ENCODE data around the gene DNAH17. TPM values are rescaled to one million over a fixed set of nuclear protein-coding genes. Genes with fewer than 3 reads are reported as not detected.
A peak's percentile ranks its signal among the peaks of the same experiment; 100 is the strongest.

Gene DNAH17
- total RNA-seq, 1 donor from 2014 or later: not detected

GRCh38 chr17:78378225-78379130, 198.7 kb downstream of the DNAH17 start, which contains the start of gene PGS1:
Gene PGS1, plus strand, starts transcription at chr17:78378649. Its CDS starts 17 bp downstream, at chr17:78378666.
- peak; percentile 91 for DNase-seq
- ATAC-seq: peak; percentile 91
- intact Hi-C loops (cut with micrococcal nuclease): no loop called here

- ATAC-seq (peak; percentile 7), DNase-seq (no peak)
- intact Hi-C loops (cut with micrococcal nuclease): no loop called here
These were observed 199.4 kb downstream of the DNAH17 start for GRCh38 chr17:78377858-78378224.

GRCh38 chr17:78376161-78376560, 201.0 kb downstream of the DNAH17 start:
- intact Hi-C loops (cut with micrococcal nuclease): no loop called here
- DNase-seq (no peak), ATAC-seq (no peak)

- intact Hi-C loops (cut with micrococcal nuclease): no loop called here
- DNase-seq (no peak), ATAC-seq (peak; percentile 15)
These were observed 201.6 kb downstream of the DNAH17 start for GRCh38 chr17:78375401-78376151.

GRCh38 chr17:78374631-78375274, 202.4 kb downstream of the DNAH17 start:
- DNase-seq: no peak
- intact Hi-C loops (cut with micrococcal nuclease): no loop called here
- no peak for ATAC-seq

GRCh38 chr17:78374189-78374588, 203.0 kb downstream of the DNAH17 start:
- no peak for DNase-seq
- no peak for ATAC-seq
- intact Hi-C loops (cut with micrococcal nuclease): no loop called here

Other genes with a start within 250 kb of the DNAH17 start
- gene SOCS3, start 217.3 kb downstream of the DNAH17 start, total RNA-seq: 11.1 TPM
- gene PGS1, start 198.7 kb downstream of the DNAH17 start, total RNA-seq: 18.3 TPM
- 38.0 TPM for gene CYTH1, start 204.9 kb upstream of the DNAH17 start, total RNA-seq

Data from left ventricle myocardium superior (tissue), 1 donor.